ENCODE measurements around the gene ATP6V1C2.

DNA sequence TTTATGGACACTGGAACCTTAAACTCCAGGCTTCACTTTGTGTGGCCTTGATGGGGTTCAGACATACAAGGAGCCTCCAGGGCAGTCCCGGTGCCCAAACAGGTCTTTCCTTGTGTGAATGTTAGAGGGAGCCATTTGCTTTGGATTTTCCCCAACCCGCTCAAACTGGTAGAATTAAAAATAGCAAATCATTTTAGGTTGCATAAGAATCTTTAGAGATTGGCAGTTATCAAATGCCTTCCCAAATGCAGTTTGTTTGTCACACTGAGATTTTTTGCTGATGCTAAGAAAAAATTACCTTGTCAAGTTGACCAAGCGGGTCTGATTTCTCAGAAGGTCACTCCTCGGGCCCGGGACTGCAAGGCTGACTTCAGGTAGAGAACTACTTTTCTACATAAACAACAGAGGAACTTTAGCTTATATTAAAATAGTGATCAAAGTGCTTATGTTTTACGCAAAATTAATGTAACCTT, 36.4 kb downstream of the ATP6V1C2 start:
- TF ChIP-seq POLR2A (IDR thresholded peaks at IDR 0.05; ENCODE audit: low read length) = no peak
- no peak for TF ChIP-seq GATA1 (IDR thresholded peaks at IDR 0.05; ENCODE audit: low read depth, low read length)
